Activated CD8-positive, alpha-beta memory T cell treated with anti-CD3 and anti-CD28 coated beads, Interleukin-2, amount 10 ng/mL, durations not matched to agents 7 days and 5 days (primary cell): ENCODE data around the gene MED13L. TPM values are rescaled to one million over a fixed set of nuclear protein-coding genes. Genes with fewer than 3 reads are reported as not detected.
A peak's percentile ranks its signal among the peaks of the same experiment; 100 is the strongest.
"Not testable (repeated sequence)": the region's sequence is repeated elsewhere in the genome, so short reads cannot be mapped to it uniquely, and the experiment has no call there.

Experiments used
- ATAC-seq: fragments of 150-1000 bp; cut with Tn5 transposase; one replicate; pipeline ENCODE4 v1.10.0; 2021; ENCODE audit warnings: moderate library complexity
- CTCF ChIA-PET: fragments of 350-600 bp; sonication (Branson Sonifier 250); formaldehyde crosslinking; loops from one replicate; lab custom pipeline; 2021; ENCODE audit warnings: antibody characterized with exemption; lab: Charles Lee
- DNase-seq: peaks from one replicate; pipeline ENCODE4 v3.0.0-alpha.2; 2020
- H3K27ac Mint-ChIP-seq: one replicate; pipeline ENCODE4 v1.8.0; 2021; ENCODE audit warnings: mild to moderate bottlenecking, mixed read lengths
- H3K27me3 Mint-ChIP-seq: one replicate; pipeline ENCODE4 v1.8.0; 2021; ENCODE audit warnings: mixed read lengths
- H3K36me3 Mint-ChIP-seq: one replicate; pipeline ENCODE4 v1.8.0; 2021; ENCODE audit warnings: mild to moderate bottlenecking, mixed read lengths
- H3K4me1 Mint-ChIP-seq: one replicate; pipeline ENCODE4 v1.8.0; 2021; ENCODE audit warnings: mixed read lengths
- H3K4me3 Mint-ChIP-seq: one replicate; pipeline ENCODE4 v1.8.0; 2021; ENCODE audit warnings: mild to moderate bottlenecking, moderate library complexity, mixed read lengths
- H3K9me3 Mint-ChIP-seq: one replicate; pipeline ENCODE4 v1.8.0; 2022; ENCODE audit warnings: low read depth, mixed read lengths
- total RNA-seq, 2 experiments: library from RNA; stranded (reverse); gene quantifications; one replicate each; pipeline ENCODE4 v1.2.3, GENCODE V29; 2021

Gene MED13L
- total RNA-seq, 2 experiments from 2014 or later, result 65.1 to 74.4 TPM

GRCh38 chr12:115980339-115980738, 297.2 kb downstream of the MED13L start:
- Mint-ChIP-seq H3K9me3 (no peaks in the 10 kb centered on the region), H3K4me1 (no peaks in the 10 kb centered on the region), H3K36me3 (peaks cover 13% of the 10 kb centered on the region), H3K27me3 (no peaks in the 10 kb centered on the region), H3K4me3 (no peak overlapping the region), H3K27ac (no peak overlapping the region)
- CTCF ChIA-PET, result interaction anchor here (2.1 kb wide), 1 partner anchor 18 kb away, joined by 11 read pairs; no protein-coding TSS in a partner anchor
- DNase-seq (no peak), ATAC-seq (no peak)

- Mint-ChIP-seq H3K9me3 (no peaks in the 10 kb centered on the region), H3K4me3 (no peak overlapping the region), H3K36me3 (peaks cover 16% of the 10 kb centered on the region), H3K27me3 (no peaks in the 10 kb centered on the region), H3K4me1 (no peaks in the 10 kb centered on the region), H3K27ac (no peak overlapping the region)
- no peak for DNase-seq
- CTCF ChIA-PET, result interaction anchor here (2.1 kb wide), 1 partner anchor 19 kb away, joined by 11 read pairs; no protein-coding TSS in a partner anchor
- no peak for ATAC-seq
These were observed 297.6 kb downstream of the MED13L start for GRCh38 chr12:115979851-115980250.

- DNase-seq (no peak), ATAC-seq (no peak)
- Mint-ChIP-seq H3K27ac (no peak overlapping the region), H3K9me3 (no peaks in the 10 kb centered on the region), H3K36me3 (peaks cover 16% of the 10 kb centered on the region), H3K4me1 (no peaks in the 10 kb centered on the region), H3K4me3 (no peak overlapping the region), H3K27me3 (no peaks in the 10 kb centered on the region)
- CTCF ChIA-PET, result interaction anchor here (2.1 kb wide), 1 partner anchor 19 kb away, joined by 11 read pairs; no protein-coding TSS in a partner anchor
These were observed 298.1 kb downstream of the MED13L start for GRCh38 chr12:115979351-115979750.

- not testable (repeated sequence) for DNase-seq, H3K4me3 Mint-ChIP-seq, H3K27ac Mint-ChIP-seq, H3K9me3 Mint-ChIP-seq, H3K4me1 Mint-ChIP-seq, H3K27me3 Mint-ChIP-seq, ATAC-seq
- CTCF ChIA-PET, result interaction anchor here (1.6 to 2.4 kb wide), 2 partner anchors 11 to 12 kb away, joined by 4 to 8 read pairs; no protein-coding TSS in a partner anchor
- peaks cover 23% of the 10 kb centered on the region for H3K36me3 Mint-ChIP-seq
These were observed 300.7 kb downstream of the MED13L start for GRCh38 chr12:115976829-115977228.

- CTCF ChIA-PET, result no interaction called here
These were observed 302.1 kb downstream of the MED13L start for GRCh38 chr12:115975411-115975810.

GRCh38 chr12:115973968-115974724, 303.3 kb downstream of the MED13L start:
- H3K36me3 Mint-ChIP-seq, result peaks cover 33% of the 10 kb centered on the region
- H3K4me1 Mint-ChIP-seq, result no peaks in the 10 kb centered on the region
- DNase-seq (no peak), ATAC-seq (no peak)
- H3K9me3 Mint-ChIP-seq, result no peaks in the 10 kb centered on the region
- CTCF ChIA-PET, result no interaction called here
- no peaks in the 10 kb centered on the region for H3K27me3 Mint-ChIP-seq
- no peak overlapping the region for H3K27ac Mint-ChIP-seq
- H3K4me3 Mint-ChIP-seq, result no peak overlapping the region

More at GRCh38 chr12:115975411-115975810, 302.1 kb downstream of the MED13L start:
- H3K27me3 Mint-ChIP-seq, result no peaks in the 10 kb centered on the region
- no peak overlapping the region for H3K27ac Mint-ChIP-seq
- H3K4me3 Mint-ChIP-seq, result no peak overlapping the region
- DNase-seq (no peak), ATAC-seq (no peak)
- peaks cover 30% of the 10 kb centered on the region for H3K36me3 Mint-ChIP-seq
- no peaks in the 10 kb centered on the region for H3K9me3 Mint-ChIP-seq
- no peaks in the 10 kb centered on the region for H3K4me1 Mint-ChIP-seq

GRCh38 chr12:115973066-115973465, 304.4 kb downstream of the MED13L start:
- H3K4me3 Mint-ChIP-seq, result no peak overlapping the region
- no peak for ATAC-seq
- no peaks in the 10 kb centered on the region for H3K27me3 Mint-ChIP-seq
- peaks cover under 1% of the 10 kb centered on the region for H3K4me1 Mint-ChIP-seq
- no peaks in the 10 kb centered on the region for H3K9me3 Mint-ChIP-seq
- no peak for DNase-seq
- H3K27ac Mint-ChIP-seq, result no peak overlapping the region
- H3K36me3 Mint-ChIP-seq, result peaks cover 41% of the 10 kb centered on the region
- CTCF ChIA-PET, result no interaction called here

GRCh38 chr12:115972241-115972640, 305.3 kb downstream of the MED13L start:
- Mint-ChIP-seq H3K27ac (no peak overlapping the region), H3K4me3 (no peak overlapping the region), H3K27me3 (no peaks in the 10 kb centered on the region), H3K4me1 (peaks cover 6% of the 10 kb centered on the region), H3K9me3 (no peaks in the 10 kb centered on the region), H3K36me3 (peaks cover 43% of the 10 kb centered on the region)
- ATAC-seq (no peak), DNase-seq (no peak)
- CTCF ChIA-PET, result no interaction called here

- H3K4me1 Mint-ChIP-seq, result peaks cover 42% of the 10 kb centered on the region
- no peaks in the 10 kb centered on the region for H3K27me3 Mint-ChIP-seq
- ATAC-seq (no peak), DNase-seq (no peak)
- CTCF ChIA-PET, result interaction anchor here (0.8 to 1.1 kb wide), 2 partner anchors 19 to 51 kb away, joined by 3 read pairs; no protein-coding TSS in a partner anchor
- no peak overlapping the region for H3K4me3 Mint-ChIP-seq
- no peaks in the 10 kb centered on the region for H3K9me3 Mint-ChIP-seq
- peaks cover 64% of the 10 kb centered on the region for H3K36me3 Mint-ChIP-seq
- no peak overlapping the region for H3K27ac Mint-ChIP-seq
These were observed 309.3 kb downstream of the MED13L start for GRCh38 chr12:115968211-115968610.

GRCh38 chr12:115966376-115966775, 311.1 kb downstream of the MED13L start:
- DNase-seq (no peak), ATAC-seq (no peak)
- peak overlapping the region; percentile 92 for H3K27ac Mint-ChIP-seq
- CTCF ChIA-PET, result no interaction called here
- H3K36me3 Mint-ChIP-seq, result peaks cover 58% of the 10 kb centered on the region
- H3K27me3 Mint-ChIP-seq, result no peaks in the 10 kb centered on the region
- H3K4me3 Mint-ChIP-seq, result no peak overlapping the region
- H3K4me1 Mint-ChIP-seq, result peaks cover 53% of the 10 kb centered on the region
- no peaks in the 10 kb centered on the region for H3K9me3 Mint-ChIP-seq

- no peaks in the 10 kb centered on the region for H3K9me3 Mint-ChIP-seq
- peak; percentile 81 for DNase-seq
- H3K36me3 Mint-ChIP-seq, result peaks cover 58% of the 10 kb centered on the region
- CTCF ChIA-PET, result interaction anchor here (1.6 kb wide), 1 partner anchor 13 kb away, joined by 4 read pairs; no protein-coding TSS in a partner anchor
- ATAC-seq, result peak; percentile 68
- peaks cover 69% of the 10 kb centered on the region for H3K4me1 Mint-ChIP-seq
- H3K27ac Mint-ChIP-seq, result peak overlapping the region; percentile 92
- H3K27me3 Mint-ChIP-seq, result no peaks in the 10 kb centered on the region
- H3K4me3 Mint-ChIP-seq, result no peak overlapping the region
These were observed 312.9 kb downstream of the MED13L start for GRCh38 chr12:115964626-115965025.

- Mint-ChIP-seq H3K27me3 (no peaks in the 10 kb centered on the region), H3K36me3 (peaks cover 59% of the 10 kb centered on the region), H3K27ac (peak overlapping the region; percentile 92), H3K4me3 (no peak overlapping the region), H3K9me3 (no peaks in the 10 kb centered on the region), H3K4me1 (peaks cover 73% of the 10 kb centered on the region)
- DNase-seq, result no peak
- peak; percentile 4 for ATAC-seq
- CTCF ChIA-PET, result interaction anchor here (1.6 kb wide), 1 partner anchor 14 kb away, joined by 4 read pairs; no protein-coding TSS in a partner anchor
These were observed 313.3 kb downstream of the MED13L start for GRCh38 chr12:115964214-115964613.

- Mint-ChIP-seq H3K27me3 (no peaks in the 10 kb centered on the region), H3K9me3 (no peaks in the 10 kb centered on the region), H3K4me3 (no peak overlapping the region), H3K36me3 (peaks cover 54% of the 10 kb centered on the region), H3K4me1 (peaks cover 76% of the 10 kb centered on the region), H3K27ac (no peak overlapping the region)
- ATAC-seq (no peak), DNase-seq (no peak)
- CTCF ChIA-PET, result no interaction called here
These were observed 315.3 kb downstream of the MED13L start for GRCh38 chr12:115962216-115962615.
